Loucy (cell line): ENCODE measurements around the gene MAPK8.

Experiments used
- H2AFZ ChIP-seq: fragments of 200-600 bp; sonication (generic); 2 replicates; pipeline ENCODE4 v1.6.0; 2016; ENCODE audit warnings: antibody characterized with exemption, mild to moderate bottlenecking, low read length, moderate library complexity
- H3F3A ChIP-seq: fragments of 200-600 bp; 2 replicates; pipeline ENCODE4 v1.6.0; 2016; ENCODE audit warnings: antibody characterized with exemption, low read depth, mild to moderate bottlenecking
- H3K27me3 ChIP-seq: fragments of 200-600 bp; sonication (generic); 2 replicates; pipeline ENCODE4 v1.6.1; 2014; ENCODE audit warnings: low read length, mild to moderate bottlenecking; ENCODE audit not compliant: insufficient read depth, poor library complexity, severe bottlenecking
- H3K36me3 ChIP-seq: fragments of 200-600 bp; sonication (generic); 2 replicates; pipeline ENCODE4 v1.6.1; 2016; ENCODE audit warnings: low read length; ENCODE audit not compliant: insufficient read depth
- H3K4me1 ChIP-seq: fragments of 200-600 bp; sonication (generic); 2 replicates; pipeline ENCODE4 v1.5.1; 2014; ENCODE audit warnings: low read length, mild to moderate bottlenecking; ENCODE audit not compliant: insufficient read depth, poor library complexity, severe bottlenecking
- H3K4me2 ChIP-seq: fragments of 200-600 bp; sonication (generic); 2 replicates; pipeline ENCODE4 v1.6.0; 2014; ENCODE audit warnings: antibody characterized with exemption, low read length, low read depth, mild to moderate bottlenecking; ENCODE audit not compliant: poor library complexity, severe bottlenecking
- H3K4me3 ChIP-seq: fragments of 200-600 bp; sonication (generic); 2 replicates; pipeline ENCODE4 v1.5.1; 2014; ENCODE audit warnings: low read length, mild to moderate bottlenecking, mixed read lengths; ENCODE audit not compliant: poor library complexity, severe bottlenecking
- H3K79me2 ChIP-seq: fragments of 200-600 bp; sonication (generic); 2 replicates; pipeline ENCODE4 v1.6.1; 2014; ENCODE audit warnings: low read length; ENCODE audit not compliant: insufficient read depth
- H3K9ac ChIP-seq: fragments of 200-600 bp; sonication (generic); 2 replicates; pipeline ENCODE4 v1.6.0; 2014; ENCODE audit warnings: mild to moderate bottlenecking, low read depth, low read length, moderate library complexity; ENCODE audit not compliant: poor library complexity, severe bottlenecking
- H3K9me2 ChIP-seq: fragments of 200-600 bp; sonication (generic); replicated peaks from 2 replicates; pipeline ENCODE4 v1.6.1; 2016; ENCODE audit warnings: low read depth, low read length, mixed read lengths
- H3K9me3 ChIP-seq: fragments of 200-600 bp; sonication (generic); 2 replicates; pipeline ENCODE4 v1.6.1; 2014; ENCODE audit warnings: mild to moderate bottlenecking, antibody characterized with exemption, low read length, low read depth; ENCODE audit not compliant: insufficient read depth
- H4K20me1 ChIP-seq: fragments of 200-600 bp; sonication (generic); 2 replicates; pipeline ENCODE4 v1.6.0; 2014; ENCODE audit warnings: antibody characterized with exemption, low read length, mild to moderate bottlenecking; ENCODE audit not compliant: insufficient read depth, poor library complexity, severe bottlenecking
- CTCF ChIP-seq: fragments of 200-600 bp; sonication (generic); conservative IDR thresholded peaks from 2 replicates; pipeline ENCODE4 v1.5.1; 2014; ENCODE audit warnings: mild to moderate bottlenecking, antibody characterized with exemption, low read length
- EZH2phosphoT487 ChIP-seq: fragments of 200-600 bp; IDR thresholded peaks from 2 replicates; pipeline ENCODE4 v1.6.1; 2018; ENCODE audit warnings: antibody characterized with exemption, mild to moderate bottlenecking, moderate library complexity, borderline replicate concordance

MAPK8 gene

DNA sequence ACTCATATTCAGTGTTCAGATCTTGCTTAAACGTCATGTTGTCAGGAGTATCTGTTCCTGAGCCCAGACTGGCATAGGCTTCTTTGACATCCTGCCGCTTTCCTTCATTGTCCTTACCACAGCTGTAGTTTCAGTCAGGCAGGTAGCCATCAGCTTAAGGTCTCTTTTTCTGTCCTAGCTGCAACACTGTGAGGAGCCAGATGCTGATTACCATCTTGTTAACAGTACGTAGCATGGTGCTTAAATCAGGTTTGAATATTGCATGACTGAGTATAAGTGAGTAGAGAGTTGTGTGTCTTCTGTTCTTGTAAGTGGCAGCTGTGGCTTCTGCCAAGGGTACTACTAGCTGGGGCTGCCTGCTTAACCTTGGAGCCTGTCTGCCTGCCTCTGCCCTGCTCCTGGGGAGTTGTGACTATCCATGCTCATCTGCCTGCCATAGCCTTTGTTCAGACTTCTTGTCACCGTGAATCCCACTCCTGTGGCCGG is 92.6 kb downstream of the MAPK8 start:
- TF ChIP-seq EZH2phosphoT487: no peak
- TF ChIP-seq CTCF: no peak
- Histone ChIP-seq H2AFZ (no peak overlapping the region), H3F3A (no peaks in the 10 kb centered on the region), H4K20me1 (peaks cover 11% of the 10 kb centered on the region), H3K9me3 (no peaks in the 10 kb centered on the region), H3K4me2 (no peak overlapping the region), H3K9me2 (no peaks in the 10 kb centered on the region), H3K27me3 (no peaks in the 10 kb centered on the region), H3K79me2 (peaks cover 47% of the 10 kb centered on the region), H3K36me3 (no peaks in the 10 kb centered on the region), H3K4me3 (no peak overlapping the region), H3K9ac (no peak overlapping the region), H3K4me1 (peaks cover 3% of the 10 kb centered on the region)

DNA sequence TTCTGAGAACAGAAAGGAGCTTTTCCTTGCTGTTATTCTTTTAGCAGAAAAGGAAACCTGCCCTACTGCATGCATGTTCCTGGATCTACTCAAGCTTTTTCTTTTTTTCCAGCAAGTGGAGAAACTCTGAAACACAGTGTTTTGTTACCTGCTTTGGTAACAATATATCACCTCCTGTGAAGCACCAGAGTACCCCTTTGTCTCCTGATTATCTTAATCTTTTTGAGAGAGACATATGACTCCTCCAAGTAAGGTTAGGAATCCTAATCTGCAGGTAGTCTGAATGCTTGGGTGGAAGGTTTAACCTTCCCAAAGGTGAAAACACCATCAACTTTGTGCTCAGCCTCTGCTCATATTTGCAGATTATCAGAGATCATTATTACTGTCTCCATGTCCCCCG is 93.1 kb downstream of the MAPK8 start:
- Histone ChIP-seq H3K9me3 (no peaks in the 10 kb centered on the region), H2AFZ (no peak overlapping the region), H3K9ac (no peak overlapping the region), H4K20me1 (peaks cover 11% of the 10 kb centered on the region), H3K27me3 (no peaks in the 10 kb centered on the region), H3K4me2 (no peak overlapping the region), H3K4me1 (peaks cover 3% of the 10 kb centered on the region), H3K79me2 (peaks cover 44% of the 10 kb centered on the region), H3K4me3 (no peak overlapping the region), H3K36me3 (no peaks in the 10 kb centered on the region), H3F3A (no peaks in the 10 kb centered on the region), H3K9me2 (no peaks in the 10 kb centered on the region)
- TF ChIP-seq EZH2phosphoT487 (no peak), CTCF (no peak)

DNA sequence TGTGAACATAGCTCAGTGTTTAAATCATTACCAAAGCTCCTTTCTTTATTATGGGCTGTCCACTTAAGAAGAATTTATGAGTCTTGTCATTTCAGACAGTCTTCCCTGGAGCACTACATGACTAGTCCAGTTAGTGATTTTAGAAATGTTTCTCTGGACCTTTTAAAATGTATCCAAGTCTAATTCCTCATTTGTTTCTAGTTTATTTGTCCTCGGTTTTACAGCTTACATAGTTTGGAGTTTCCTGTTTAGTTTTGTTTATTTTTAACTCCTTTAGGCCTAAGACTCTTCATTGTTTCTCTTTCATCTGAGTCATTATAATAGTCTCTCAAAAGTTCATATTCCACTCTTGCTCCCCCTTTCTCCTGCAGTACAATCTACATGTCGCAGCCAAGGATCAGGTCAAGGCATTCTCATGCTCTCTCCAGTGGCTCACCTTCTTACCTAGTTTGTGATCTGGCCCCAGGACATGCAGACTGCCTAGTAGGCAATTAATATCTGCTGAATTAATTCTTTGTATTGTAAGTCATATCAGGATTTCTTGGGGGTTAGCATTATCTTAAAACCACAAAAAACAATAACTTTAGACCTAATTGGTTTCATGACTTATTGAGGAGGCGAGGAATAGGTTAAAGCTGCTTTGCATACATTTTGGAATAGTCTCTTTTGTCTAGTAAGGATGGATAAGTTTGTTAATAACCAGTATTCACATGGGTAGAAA is 93.8 kb downstream of the MAPK8 start:
- TF ChIP-seq EZH2phosphoT487: no peak
- no peak for TF ChIP-seq CTCF
- peaks cover 3% of the 10 kb centered on the region for H3K36me3 ChIP-seq
- no peaks in the 10 kb centered on the region for H3F3A ChIP-seq
- no peak overlapping the region for H3K4me3 ChIP-seq
- H3K9ac ChIP-seq: no peak overlapping the region
- peaks cover 11% of the 10 kb centered on the region for H4K20me1 ChIP-seq
- no peak overlapping the region for H2AFZ ChIP-seq
- peaks cover 3% of the 10 kb centered on the region for H3K4me1 ChIP-seq
- H3K27me3 ChIP-seq: no peaks in the 10 kb centered on the region
- H3K4me2 ChIP-seq: no peak overlapping the region
- peaks cover 44% of the 10 kb centered on the region for H3K79me2 ChIP-seq
- H3K9me3 ChIP-seq: no peaks in the 10 kb centered on the region
- no peaks in the 10 kb centered on the region for H3K9me2 ChIP-seq
